HG03045 (cell line): ENCODE measurements around the gene MIER2.
"Not testable (repeated sequence)": the region's sequence is repeated elsewhere in the genome, so short reads cannot be mapped to it uniquely, and the experiment has no call there.

Experiments used
- ATAC-seq: cut with Tn5 transposase; IDR thresholded peaks from one replicate; pipeline ENCODE4 v1.9.1; 2021; ENCODE audit warnings: mild to moderate bottlenecking, moderate library complexity; ENCODE audit not compliant: unreplicated experiment

The MIER2 gene

DNA sequence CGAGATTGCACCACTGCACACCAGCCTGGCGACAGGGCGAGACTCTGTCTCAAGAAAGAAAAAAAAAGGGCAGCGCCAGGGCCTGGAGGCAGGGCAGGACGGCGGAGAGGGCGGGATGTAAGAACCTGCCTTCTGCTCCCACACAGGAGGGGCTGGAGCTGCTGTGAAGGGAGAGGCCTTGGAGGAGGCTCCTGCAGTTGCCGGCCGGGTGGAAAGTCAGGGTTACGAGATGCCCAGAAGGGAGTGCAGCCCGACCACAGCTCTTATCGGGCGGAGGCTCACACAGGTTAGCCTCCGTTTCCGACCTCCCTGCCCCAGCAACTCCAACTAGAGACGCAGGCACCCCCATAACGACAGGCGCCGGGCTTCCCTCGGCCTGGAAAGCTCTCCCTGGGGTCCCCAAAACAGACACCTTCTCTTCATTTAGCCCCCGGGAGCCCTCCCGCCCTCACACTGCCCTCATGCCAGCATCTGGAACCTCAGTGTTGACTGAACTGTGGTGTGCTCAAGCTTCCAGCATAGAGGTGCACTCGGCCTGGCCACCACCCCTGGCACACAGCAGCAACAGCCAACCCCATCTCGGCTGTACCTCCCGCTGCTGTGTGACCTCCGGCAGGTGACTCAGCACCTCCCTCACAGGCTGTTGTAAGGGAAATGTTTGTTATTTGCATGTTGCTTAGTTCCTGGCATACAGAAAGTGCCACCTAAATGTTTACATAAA lies 54.8 kb downstream of the MIER2 start:
- no peak for ATAC-seq

DNA sequence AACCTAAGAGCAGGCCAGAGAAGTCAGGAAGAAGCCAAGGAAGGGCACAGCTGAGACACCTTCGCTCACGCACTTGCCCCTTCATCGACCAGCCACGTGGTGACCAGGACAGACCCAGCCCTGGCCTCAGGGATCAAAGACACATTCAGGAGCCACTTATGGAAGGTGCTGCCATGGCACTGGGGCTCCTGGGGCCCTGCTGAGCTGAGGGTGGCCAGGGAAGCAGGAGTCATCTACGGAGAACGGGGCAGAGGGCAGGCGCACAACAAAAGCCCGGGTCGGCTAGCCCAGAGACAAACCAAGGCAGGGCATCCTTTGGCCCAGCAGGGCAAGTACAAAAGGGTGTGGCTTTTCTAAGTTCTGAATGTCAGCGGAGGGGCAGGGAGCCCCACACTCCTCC lies 55.7 kb downstream of the MIER2 start:
- no peak for ATAC-seq

- ATAC-seq: no peak
Observed at GRCh38 chr19:287381-287871, 57.2 kb downstream of the MIER2 start.

GRCh38 chr19:283395-283794 lies 61.2 kb downstream of the MIER2 start:
- no peak for ATAC-seq

DNA sequence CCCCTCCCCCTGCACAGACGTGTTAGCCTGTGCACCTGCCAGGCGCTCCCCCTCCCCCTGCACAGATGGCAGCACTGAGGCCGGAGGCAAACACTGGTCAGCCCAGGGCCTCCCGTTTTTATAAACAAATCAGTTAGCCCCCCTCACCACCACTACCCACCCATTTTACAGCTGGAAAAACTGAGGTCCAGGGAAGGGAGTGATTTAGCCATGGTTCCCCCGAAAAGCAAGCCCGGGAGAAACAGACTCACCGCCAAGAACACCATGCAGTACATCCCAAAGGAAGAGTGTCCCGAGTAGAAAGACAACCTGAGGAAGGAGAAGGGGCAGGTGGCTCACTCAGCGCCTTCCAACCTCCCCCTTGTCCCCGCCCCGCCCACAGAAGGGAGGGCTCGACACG lies 62.1 kb downstream of the MIER2 start:
- no peak for ATAC-seq

- ATAC-seq: no peak
Observed at GRCh38 chr19:281992-282391, 62.6 kb downstream of the MIER2 start.

- no peak for ATAC-seq
Observed at GRCh38 chr19:281156-281853, 63.3 kb downstream of the MIER2 start.

GRCh38 chr19:280541-281009 lies 64.0 kb downstream of the MIER2 start:
- ATAC-seq: no peak

DNA sequence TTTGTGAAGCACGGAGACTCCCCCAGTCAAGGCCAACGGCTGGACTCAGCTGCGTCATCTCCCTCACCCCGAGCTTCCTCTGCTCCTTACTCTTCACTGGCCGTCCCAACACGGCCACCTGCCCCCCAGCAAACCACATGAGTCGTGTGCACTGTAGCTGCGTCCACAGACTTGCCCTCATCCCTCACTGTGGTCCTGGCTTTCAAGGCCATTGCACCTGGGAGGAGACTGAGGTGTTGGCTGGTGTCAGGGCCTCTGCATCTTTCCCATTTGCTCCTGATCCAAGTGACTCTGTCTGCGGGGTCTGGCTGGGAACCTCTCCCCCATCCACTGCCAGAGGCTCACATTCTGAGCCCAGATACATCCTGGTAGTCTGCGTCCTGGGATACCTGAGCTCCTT lies 64.9 kb downstream of the MIER2 start:
- ATAC-seq: no peak

DNA sequence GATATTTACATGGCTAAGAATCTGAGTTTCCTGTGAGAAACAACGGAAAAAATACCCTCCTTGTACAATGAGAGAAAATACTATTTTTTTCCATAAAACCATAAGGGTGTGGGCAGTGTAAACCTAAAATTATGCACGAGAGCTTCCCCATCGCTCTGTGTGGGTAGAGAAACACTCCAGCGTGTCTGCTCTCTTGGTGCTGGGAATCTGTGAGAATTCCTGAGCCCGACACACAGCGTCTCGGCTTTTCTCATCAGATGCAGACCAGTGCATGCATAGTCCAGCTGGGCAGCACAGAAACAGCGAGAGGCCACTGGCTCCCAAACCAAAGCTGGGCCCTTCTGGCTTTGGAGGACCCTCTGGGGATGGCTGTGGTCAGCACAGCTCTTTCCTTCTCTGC lies 65.4 kb downstream of the MIER2 start:
- ATAC-seq: no peak

DNA sequence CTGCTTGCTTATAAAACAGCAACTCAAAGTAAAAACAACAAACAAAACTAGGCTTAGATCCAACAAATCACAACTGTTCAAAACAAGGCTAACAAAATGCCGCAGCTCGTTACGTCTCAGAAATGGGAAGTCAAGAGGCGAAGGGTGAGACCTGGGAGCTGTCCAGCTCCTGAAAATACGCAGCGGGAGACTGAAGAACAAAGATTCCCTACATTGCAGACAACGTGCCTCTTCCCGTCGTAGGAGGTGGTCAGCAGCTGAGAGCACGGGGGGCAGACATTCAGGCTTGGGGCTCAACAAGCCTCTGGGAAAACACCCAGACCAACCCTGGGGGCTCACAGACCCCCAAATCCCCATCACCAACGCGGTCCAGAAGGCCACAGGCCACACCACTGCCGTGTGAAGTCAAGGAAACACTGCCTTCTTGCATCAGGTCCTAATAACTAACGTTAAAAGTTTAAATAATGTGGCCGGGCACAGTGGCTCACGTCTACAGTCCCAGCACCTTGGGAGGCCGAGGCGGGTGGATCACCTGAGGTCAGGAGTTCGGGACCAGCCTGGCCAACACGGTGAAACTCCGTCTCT lies 66.9 kb downstream of the MIER2 start:
- ATAC-seq: no peak

DNA sequence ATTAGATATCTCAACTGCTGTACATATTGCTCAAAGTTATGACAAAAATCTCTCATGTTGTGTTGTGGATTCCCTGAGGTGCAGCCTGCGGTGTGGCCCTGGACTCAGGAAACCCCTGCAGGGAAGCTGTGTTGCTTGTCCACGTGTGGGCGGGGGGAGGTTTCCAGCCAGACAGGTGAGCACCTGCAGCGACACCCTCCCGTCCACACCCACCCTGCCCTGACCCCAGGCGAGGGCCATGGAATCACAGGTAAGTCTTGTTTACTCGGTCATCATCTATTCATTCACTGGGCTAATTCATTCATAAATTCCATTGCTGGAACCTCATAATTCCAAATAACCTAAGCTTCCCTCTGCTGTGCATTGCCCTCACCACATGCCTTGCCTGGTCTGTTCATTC lies 67.5 kb downstream of the MIER2 start:
- ATAC-seq: no peak

- ATAC-seq: no peak
Observed at GRCh38 chr19:275958-276646, 68.5 kb downstream of the MIER2 start.

DNA sequence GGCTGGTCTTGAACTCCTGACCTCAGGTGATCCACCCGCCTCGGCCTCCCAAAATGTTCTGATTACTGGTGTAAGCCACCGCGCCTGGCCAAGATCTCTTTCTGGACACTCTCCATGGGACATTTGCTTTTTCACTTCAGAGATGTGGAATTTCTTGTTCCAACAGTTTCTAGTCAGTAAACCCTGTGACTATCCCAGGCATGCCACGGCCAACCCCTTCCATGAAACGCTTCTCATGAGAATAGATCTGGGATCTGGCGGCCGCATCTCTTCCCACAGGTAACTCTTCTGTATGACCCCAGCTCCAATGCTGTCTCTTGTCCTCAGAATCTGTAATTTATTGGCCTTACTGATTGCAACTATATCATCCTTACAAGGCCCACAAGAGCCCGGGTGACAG lies 69.6 kb downstream of the MIER2 start:
- no peak for ATAC-seq

GRCh38 chr19:273393-273792 lies 71.2 kb downstream of the MIER2 start:
- no peak for ATAC-seq

DNA sequence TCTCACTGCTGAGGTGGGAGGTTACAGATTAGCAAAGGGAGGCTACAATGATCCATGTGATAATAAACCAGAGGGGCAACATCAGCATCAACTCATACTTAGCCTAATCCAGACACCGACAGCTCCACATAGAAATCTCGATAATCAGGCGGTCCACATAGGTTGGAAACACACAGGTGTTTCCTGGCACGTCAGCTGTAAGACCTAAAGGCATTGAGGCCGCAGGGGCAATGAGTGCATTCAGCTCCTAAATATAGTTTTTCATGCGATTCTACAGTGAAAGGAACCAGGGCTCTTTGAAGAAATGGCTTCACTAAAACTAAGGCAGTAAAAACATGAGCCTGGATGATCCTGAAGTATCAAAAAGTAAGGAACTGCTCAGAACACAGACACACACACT lies 72.7 kb downstream of the MIER2 start:
- no peak for ATAC-seq

GRCh38 chr19:270766-271318 lies 73.8 kb downstream of the MIER2 start:
- not testable (repeated sequence) for ATAC-seq

GRCh38 chr19:269241-269640 lies 75.4 kb downstream of the MIER2 start:
- ATAC-seq: no peak

DNA sequence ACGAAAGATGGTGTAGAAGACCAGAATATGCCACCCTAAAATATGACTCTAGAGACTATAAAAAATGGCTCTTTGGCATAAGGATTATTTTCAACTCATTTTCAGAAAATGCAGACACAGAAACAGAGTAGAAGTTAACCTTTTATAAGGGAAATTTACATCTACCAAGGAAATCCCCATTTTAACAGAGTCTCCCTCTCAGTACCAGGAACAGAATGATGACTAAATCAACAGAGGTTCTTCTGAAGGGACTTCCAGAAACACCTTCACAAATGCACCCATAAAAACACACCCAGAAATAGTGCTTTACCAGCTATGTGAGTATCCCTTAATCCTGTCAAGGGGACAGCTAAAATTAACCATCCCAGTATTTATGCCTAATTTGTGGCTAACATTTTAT lies 82.5 kb downstream of the MIER2 start:
- no peak for ATAC-seq

- ATAC-seq: not testable (repeated sequence)
Observed at GRCh38 chr19:256804-257203, 87.8 kb downstream of the MIER2 start.
